AML-193 (cell line): ENCODE results near the gene SNURF.
"Not testable (repeated sequence)": the region's sequence is repeated elsewhere in the genome, so short reads cannot be mapped to it uniquely, and the experiment has no call there.

Experiments used
- DNase-seq, 2 experiments: peaks; one replicate each; lab custom pipeline; 2025; lab: John Stamatoyannopoulos, UW

SNURF gene, protein sequence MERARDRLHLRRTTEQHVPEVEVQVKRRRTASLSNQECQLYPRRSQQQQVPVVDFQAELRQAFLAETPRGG

DNA sequence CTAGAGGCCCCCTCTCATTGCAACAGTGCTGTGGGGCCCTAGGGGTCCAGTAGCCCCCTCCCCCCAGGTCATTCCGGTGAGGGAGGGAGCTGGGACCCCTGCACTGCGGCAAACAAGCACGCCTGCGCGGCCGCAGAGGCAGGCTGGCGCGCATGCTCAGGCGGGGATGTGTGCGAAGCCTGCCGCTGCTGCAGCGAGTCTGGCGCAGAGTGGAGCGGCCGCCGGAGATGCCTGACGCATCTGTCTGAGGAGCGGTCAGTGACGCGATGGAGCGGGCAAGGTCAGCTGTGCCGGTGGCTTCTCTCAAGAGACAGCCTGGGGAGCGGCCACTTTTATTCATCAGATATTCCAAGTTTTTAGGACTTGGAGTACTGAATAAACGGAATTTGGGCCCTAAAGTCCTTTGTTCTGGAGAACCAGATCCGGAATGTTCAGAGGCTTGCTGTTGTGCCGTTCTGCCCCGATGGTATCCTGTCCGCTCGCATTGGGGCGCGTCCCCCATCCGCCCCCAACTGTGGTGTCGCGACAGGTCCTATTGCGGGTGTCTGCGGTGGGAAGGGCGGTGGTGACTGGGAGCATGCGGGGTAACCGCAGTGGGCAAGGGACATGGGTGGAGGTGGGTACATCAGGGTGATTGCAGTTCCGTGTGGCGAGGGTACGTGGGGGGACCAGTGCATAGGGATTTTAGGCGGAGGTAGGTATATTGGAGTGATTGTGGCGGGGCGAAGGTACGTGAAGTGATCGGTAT, at the start of gene SNURF, which contains the start of gene SNRPN:
Gene SNURF (plus strand): TSS at position 205 of the 748 bp plus-strand sequence. CDS start 62 bp downstream, at position 267.
Gene SNRPN (plus strand): TSS at position 205 of the 748 bp plus-strand sequence. CDS start 19,467 bp downstream, outside the sequence.
- peak; percentile 6 to 44 for DNase-seq

DNA sequence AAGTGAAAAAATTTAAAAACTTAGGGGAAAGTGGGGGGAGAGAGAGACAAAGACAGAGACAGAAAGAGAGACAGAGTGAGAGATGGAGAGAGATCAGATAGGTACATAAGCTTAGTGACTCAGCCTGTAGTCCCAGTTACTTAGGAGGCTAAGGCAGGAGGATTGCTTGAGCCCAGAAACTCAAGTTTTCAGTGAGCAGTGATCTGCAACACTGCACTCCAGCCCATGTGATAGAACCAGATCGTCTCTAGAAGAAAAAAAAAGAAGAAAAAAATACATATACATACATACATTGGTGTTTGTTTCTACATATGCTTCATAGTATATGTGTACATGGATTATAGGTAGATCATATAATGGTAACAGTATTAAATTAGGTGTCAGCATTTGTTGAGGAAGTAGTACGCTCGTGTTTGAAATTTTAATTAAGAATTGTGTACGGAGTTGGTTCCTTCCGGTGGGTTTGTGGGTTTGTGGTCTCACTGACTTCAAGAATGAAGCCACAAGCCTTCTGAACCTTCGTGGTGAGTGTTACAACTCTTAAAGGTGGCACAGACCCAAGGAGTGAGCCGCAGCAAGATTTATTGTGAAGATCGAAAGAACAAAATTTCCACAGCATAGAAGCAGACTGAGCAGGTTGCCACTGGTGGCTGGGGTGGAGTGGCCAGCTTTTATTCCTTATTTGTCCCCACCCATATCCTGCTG, 38.3 kb upstream of the SNURF start:
- DNase-seq, result peak in 1 of 2 experiments; percentile 0

DNA sequence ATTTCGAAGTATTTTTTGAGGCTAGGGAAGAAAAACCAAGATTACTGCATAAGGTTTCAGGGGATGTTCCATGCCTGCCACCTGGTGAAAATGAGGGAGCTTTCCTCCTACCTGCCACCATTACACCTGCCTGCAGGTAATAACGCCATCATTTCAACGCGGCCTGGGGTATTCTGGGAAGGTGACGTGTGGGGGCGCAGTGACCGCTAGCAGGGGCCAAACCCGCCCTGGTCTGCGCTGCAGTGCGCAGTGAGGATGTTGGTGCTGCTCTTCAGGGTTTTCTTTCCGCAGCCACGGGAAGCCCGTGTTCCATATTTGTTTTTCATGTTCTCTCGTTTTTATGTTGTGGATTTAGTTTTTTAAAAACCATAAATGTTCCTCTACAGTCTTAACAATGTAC, 37.4 kb upstream of the SNURF start:
- DNase-seq, result no peak

DNA sequence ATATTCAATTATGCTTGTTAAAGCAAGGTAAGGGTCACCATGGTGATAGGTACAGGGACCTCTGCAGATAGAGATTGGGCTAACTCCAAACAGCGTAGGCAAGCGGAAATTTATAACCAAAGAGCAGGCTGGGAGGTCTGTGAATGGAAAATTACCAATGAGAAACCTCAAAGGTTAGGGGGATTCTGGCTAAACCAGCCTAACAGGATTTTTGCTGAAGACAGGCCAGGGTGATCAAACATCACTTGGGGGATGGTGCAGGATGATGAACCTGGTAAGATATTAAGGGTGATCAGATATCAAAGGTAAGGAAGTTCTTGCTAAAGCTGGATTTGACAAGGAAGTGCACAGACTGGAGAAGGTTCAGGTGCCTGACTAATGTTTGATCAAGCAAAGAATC, 35.3 kb upstream of the SNURF start:
- no peak for DNase-seq

DNA sequence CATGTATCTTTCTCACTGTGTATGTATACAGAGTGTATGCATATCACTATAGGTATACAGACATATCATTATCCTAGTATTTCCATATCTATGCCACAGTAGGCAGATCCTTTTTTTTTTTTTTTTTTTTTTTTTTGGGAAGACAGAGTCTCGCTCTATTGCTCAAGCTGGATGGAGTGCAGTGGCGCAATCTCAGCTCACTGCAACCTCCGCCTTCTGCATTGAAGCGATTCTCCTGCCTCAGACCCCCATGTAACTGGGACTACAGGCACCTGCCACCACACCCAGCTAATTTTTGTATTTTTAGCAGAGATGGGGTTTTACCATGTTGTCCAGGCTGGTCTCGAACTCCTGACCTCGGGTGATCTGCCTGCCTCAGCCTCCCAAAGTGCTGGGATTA, 32.0 kb upstream of the SNURF start:
- not testable (repeated sequence) for DNase-seq

DNA sequence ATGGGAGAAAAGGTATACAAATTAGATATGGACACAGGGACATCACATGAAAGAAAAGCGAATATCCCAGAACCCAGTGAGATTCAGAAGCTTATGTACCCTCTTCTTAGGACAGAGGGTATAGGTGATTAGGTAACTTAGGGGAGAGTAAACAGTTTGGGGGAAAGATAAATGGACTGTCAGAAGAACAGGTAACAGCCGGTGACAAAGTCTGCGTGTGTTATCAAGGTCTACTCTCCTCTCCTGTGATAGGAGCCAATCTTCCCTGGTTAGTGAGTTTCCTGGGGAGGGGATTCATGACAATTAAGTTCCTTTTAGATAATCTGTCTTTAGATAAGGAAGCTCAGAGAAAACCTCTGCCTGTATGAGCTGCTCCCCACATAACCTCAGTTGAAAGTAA, 30.6 kb upstream of the SNURF start:
- DNase-seq, result no peak

DNA sequence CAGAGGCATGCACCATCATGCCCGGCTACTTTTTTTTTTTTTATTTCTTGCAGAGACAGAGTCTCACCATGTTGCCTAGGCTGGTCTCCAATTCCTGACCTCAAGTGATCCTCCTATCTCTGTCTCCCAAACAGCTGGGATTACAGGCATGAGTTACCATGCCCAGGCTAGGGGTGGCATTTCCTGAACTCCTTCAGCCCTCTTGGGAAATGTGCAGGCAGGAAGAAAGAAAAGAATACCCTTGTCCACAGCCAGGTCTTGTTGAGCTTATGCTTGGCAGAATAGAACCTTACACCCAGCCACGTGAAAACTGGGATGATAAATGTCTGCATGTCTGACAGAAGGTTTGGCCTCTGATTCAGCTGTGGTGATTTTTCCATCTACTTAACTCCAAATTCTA, 30.2 kb upstream of the SNURF start:
- DNase-seq, result no peak

DNA sequence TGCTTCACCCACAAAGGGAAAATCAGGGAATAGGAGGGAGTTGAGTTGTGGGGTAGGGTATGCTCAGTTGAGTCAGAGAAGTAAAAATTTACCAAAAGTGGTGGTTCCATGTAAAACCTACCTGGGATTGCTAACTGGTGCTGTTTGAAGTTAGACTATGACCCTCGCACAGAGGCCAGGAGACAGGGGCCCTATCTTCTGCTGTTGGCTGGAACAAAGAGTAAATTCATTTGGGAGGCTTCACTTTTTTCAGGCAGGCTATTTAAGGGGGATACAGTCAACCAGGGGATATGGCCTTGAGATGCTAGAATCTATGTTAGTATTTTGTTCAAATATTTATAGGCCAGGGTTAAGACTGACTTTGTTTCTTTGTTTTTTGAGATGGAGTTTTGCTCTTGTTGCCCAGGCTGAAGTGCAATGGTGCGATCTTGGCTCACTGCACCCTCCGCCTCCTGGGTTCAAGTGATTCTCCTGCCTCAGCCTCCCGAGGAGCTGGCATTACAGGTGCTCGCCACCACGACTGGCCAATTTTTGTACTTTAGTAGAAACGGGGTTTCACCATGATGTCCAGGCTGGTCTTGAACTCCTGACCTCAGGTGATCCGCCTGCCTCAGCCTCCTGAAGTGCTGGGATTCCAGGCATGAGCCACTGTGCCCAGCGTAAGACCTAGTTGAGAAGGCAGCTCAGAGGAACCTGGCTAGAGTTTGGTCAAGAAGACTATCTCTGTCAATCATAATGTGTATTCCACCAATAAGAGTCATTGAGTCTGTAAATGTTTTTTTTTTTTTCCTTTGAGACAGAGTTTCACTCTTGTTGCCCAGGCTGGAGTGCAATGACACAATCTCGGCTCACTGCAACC, 22.7 kb upstream of the SNURF start:
- DNase-seq, result not testable (repeated sequence)

DNA sequence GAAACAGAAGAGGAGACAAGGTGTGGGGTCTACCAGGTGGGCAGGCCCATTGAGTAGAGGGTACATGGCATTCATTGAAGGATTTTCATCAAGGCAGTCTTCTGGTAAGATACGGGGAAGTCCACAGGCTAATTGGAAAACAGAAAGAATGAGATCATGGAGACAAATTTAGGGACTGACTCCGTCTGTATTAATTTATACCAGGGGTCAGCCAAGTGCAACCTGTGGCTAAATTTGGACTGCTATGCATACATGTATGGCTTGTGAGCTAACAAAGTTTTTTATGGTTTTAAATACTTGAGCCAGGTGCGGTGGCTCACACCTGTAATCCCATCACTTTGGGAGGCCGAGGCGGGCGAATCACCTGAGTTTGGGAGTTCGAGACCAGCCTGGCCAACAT, 21.1 kb upstream of the SNURF start:
- no peak for DNase-seq

DNA sequence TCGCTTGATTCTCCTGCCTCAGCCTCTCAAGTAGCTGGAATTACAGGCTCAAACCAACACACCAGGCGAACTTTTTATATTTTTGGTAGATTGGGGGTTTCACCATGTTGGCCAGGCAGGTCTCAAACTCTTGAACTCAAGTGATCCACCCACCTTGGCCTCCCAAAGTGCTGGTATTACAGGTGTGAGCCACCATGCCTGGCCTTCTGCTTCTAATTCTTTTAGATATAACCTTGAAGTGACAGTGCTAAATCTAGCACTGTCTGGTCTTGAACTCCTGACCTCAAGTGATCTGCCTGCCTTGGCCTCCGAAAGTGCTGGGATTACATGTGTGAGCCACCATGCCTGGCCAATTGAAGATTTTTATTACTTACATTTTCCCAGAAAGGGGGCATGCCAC, 16.6 kb upstream of the SNURF start:
- not testable (repeated sequence) for DNase-seq

DNA sequence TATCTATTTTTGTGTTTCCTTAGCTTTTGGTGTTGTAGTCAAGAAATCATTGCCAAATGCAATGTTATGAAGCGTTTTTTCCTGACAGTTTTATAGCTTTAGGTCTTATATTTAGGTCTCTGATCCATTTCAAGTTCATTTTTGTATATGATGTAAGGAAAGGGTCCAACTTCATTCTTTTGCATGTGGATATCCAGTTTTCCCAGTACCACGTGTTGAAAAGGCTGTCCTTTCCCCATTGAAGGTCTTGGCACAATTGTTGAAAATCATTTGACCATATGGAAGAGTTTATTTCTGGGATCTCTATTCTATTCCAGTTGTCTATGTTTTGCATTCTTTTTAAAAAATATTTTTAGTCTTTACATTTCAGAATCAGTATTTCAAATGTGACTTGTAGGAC, 14.6 kb upstream of the SNURF start:
- no peak for DNase-seq

DNA sequence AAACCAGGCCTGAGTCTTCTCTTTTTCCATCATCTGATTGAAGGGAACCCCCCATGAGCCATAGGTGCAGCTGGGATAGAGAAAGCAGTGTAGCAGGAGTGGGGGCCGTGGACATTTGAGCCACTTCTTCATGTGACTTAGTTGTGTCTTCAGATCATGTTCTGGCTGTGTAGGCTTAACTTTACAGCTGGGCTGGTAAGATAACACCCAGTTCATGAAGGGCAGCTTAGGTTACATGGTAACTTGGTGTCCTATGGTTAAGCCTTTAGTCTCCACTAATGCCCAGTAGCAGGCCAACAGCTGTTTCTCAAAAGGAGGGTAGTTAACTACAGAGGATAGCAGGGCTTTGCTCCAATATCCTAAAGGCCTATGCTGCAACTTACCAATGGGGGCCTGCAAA, 11.4 kb upstream of the SNURF start:
- DNase-seq, result no peak

DNA sequence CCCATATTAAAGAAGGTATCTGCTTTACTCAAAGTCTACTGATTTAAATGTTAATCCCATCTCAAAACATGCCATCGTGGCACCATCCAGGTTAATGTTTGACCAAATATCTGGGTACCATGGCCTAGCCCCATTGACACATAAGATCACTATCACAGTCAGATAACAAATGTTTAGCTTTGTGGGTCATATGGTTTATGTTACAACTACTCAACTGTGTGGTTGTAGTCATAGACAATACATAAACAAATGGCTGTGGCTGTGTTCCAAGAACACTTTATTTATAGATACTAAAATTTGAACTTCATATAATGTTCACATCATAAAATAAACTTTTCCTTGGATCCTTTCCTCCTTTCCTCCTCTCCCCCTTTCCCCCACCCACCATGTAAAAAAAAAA, 9.8 kb upstream of the SNURF start:
- DNase-seq, result no peak

DNA sequence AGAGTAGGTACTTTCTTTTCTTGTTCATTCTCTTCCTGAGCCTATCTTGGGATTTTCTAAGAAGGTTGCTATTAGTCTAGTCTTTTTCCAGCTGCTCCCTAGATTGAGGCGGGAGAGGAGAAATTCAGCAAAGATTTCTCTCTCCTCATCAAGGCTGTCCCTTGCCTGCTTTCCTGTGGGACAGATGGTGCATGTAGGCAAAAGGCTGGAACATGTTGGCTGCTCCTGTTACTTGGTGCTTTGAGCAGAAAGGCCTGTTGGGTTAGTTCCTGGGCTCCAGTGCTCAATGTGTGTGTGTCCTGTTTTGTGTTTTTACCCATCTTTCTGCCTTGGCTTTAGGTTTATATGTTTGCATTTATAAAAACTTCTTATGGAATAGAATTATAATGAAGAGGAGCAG, 9.1 kb upstream of the SNURF start:
- DNase-seq, result no peak

DNA sequence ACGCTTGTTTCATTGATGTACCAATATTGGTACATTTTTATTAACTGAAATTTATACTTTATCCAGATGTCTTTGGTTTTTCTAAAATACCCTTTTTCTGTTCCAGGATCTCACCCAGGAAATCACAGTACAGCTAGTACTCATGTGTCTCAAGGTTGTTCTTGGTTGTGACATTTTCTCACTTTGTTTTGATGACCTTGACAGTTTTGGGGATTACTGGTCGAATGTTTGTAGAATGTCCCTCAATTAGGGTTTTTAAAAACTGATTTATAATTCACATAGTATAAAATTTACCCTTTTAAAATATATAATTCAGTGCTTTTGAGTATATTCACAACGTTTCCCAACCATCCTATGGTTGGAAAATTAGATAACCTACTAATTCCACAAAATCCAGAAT, 6.3 kb upstream of the SNURF start:
- no peak for DNase-seq

DNA sequence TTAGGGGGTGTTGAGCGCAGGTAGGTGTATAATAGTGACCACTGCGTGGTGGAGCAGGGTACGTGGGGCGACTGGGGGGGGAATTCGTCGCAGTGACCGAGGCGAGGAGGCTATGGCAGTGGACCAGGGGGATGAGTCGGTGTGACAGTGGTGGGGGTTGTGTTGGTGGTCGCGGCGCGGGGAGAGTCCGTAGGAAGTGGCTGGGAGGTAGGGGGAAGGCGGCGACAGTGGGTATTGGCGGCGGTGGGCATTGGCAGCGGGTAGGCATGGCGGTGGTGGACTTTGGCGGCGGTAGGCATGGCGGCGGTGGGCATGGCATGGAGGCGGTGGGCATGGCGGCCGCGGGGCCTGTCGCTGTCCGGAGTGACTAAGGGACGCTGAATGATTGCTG, 739 bp downstream of the SNURF start:
- DNase-seq, result no peak

DNA sequence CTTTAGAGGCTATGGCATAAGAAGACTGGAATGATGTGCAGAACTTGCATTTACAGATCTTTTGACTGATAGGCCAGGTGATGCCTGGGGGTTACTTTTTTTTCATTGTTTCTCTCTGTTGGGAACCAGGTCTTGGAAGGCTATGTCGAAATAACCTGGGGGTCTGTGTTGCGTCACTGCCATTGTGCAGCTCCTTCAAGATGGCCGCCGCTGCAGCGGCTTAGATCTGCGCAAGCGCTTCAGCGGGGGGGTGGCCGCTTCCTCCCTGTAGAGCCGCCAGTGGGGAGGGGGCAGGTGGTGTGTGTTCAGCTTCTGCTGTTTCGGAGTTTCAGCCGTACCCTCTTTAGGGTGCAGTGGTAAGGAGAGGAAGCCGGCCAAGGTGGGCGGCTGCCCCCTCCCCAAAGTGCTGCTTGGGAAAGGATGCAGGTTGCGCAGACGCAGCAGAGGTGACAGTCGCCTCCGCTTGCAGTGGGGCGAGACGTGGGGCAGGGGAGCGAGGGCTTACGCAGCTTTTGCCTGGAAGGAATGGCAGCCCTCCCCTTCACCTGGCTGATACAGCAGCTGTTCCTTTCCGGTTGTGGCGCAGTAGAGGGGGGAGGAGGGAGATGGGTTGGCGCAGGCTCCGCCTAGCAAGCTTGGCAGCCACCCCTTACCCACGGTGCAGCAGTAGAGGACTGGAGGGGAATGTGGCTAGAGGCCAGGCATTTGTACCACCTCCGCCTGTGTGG, 1.5 kb downstream of the SNURF start:
- DNase-seq, result peak; percentile 22 to 32

DNA sequence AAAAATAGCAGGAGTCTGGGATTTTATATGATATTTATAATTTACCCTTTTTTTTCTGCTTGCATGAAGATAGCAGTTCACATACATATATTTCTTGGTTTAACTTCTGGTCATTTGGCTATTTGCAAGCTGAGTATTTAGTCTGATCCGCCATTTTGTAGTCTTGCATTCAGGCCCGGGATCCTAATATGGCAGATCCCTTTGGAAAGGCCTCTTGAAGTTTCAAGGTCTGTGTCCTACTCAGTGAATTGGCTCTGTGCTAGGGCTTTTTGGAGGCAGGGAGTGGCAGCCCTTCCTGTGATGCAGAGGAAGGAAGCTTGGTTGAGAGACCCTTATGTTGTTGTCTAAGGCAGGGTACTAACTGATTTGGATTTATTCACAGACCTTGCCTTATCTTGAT, 2.9 kb downstream of the SNURF start:
- DNase-seq, result no peak

DNA sequence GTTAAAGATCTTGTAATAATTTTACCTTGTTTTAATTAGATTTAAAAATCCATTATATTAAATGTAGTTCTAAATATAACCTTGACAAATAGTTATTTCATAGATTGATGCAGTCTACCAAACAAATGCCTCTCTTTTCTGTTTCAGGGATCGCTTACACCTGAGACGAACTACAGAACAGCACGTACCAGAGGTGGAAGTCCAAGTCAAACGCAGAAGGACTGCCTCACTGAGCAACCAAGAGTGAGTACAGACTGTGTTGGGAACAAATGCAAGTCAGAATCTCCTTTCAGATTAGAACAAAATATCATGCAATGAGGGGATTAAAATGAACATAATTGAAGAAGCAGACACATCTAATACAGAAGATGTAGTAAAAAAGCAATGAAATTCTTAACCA, 7.2 kb downstream of the SNURF start:
- DNase-seq, result no peak

DNA sequence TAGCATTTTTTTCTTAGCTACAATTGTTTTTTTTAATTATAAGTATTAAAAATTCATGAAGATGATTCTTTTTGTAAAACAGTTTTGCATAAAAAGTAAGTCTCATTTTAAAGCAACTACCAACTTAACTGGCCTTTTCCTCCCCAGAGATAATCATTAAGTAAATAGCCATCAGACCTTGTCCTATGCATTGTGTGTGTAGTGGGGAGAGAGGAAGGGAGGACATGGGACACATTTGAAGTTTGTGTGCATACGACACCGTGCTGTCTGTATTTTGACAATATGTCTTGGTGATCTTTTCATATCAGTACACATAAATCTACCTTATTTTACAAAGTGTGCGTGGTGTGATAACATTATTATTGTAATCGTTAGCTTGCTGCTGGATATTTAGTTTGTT, 8.1 kb downstream of the SNURF start:
- no peak for DNase-seq

DNA sequence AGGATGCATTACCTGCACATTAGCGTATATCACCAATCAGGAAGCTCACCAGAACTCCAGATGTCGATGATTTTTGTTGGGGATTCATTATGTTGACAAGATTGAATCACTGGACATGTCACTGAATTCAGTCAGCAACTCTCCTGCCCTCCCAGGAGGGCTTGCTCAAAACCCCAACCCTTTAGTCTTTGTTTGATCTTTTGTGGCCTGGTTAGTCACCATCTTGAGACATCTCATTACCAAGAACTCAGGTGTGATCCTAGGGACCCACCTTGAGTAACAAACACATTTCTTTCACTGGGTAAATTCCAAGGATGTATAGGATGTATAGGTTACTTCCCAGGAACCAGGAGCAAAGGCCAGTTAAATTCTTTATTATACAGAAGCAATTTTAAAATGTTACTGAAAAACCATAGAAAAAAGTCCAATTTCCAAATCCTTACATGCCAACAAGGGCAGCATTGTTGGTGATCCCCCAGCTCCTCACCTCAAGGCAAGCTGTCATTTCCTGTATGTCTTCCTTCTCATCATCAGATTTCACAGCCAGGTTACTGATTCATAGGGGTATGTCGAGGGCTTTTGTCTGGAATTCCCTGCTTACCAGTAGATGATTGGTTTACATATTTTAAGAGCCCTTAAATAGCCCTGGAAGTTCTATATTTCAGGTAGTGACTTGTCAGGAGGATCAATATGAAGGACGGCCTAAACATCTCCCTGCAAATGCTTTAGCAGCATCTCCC, 11.7 kb downstream of the SNURF start:
- DNase-seq, result no peak
